LNCAP (cell line): Measurements from ENCODE around the gene EEPD1.

Experiments used
- TF ChIP-seq, protein P1 (sequence below): fragments of 450-650 bp; IDR thresholded peaks from 2 replicates; pipeline ENCODE4 v1.5.1; 2017; ENCODE audit warnings: mild to moderate bottlenecking

EEPD1 gene

DNA sequence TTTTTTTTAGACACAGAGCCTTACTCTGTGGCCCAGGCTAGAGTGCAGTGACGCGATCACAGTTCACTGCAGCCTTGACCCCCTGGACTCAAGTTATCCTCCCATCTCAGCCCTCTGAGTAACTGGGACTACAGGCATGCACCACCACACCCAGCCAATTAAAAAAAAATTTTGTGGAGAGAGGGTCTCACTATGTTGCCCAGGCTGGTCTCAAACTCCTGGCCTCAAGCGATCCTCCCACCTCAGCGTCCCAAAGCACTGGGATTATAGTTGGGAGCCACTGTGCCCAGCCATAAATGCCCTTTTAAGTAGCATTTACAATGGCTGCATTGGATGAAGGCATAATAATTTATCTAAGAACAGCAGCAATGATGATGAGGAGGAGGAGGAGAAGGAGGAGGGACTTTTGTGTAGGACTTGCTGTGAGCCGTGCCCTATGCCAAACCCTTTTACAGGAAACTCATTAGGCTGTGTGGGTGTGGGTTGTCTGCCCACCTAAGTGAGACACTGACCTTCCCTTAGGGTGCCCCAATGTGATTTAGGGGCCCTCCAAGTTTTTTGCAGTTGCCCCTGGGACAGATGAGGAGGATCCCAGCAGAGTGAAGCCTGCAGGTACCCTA is 51.1 kb downstream of the EEPD1 start:
- TF ChIP-seq, protein P1, sequence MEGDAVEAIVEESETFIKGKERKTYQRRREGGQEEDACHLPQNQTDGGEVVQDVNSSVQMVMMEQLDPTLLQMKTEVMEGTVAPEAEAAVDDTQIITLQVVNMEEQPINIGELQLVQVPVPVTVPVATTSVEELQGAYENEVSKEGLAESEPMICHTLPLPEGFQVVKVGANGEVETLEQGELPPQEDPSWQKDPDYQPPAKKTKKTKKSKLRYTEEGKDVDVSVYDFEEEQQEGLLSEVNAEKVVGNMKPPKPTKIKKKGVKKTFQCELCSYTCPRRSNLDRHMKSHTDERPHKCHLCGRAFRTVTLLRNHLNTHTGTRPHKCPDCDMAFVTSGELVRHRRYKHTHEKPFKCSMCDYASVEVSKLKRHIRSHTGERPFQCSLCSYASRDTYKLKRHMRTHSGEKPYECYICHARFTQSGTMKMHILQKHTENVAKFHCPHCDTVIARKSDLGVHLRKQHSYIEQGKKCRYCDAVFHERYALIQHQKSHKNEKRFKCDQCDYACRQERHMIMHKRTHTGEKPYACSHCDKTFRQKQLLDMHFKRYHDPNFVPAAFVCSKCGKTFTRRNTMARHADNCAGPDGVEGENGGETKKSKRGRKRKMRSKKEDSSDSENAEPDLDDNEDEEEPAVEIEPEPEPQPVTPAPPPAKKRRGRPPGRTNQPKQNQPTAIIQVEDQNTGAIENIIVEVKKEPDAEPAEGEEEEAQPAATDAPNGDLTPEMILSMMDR, result no peak

DNA sequence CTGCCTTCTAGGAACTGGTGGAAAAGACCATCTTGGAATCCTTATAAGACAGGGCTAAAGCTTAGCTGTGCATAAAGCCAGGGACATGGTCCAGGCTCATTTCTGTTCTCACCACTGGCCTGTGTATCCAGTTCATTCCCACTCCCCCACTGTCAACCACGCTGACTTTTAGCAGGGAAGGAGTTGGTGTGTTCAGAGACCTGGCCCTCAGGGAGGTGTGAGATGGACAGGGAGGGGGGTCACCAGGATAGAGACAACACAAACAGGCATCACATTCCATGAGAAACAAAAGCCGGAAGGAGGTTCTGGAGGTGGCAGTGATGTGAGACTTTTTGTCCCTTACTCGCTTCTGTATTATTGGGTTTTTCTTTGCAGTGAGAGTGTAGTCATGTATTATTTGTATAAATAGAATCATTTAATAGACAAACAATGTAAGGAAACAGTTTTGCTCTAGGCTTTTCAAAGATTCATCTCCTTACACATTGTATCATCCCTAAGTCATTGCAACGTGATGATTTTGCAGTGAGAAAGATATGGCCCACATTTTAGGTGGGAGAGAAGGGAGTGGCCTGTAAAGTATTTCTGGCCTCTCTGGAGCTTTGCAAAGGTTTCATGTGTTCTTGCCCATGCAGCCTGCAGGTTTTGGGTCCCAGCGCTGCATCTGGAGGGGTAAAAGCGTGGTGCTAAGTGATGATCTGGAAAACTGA is 52.0 kb downstream of the EEPD1 start:
- TF ChIP-seq, protein P1, result no peak

GRCh38 chr7:36205803-36206202 is 52.7 kb downstream of the EEPD1 start:
- TF ChIP-seq, protein P1, result no peak

DNA sequence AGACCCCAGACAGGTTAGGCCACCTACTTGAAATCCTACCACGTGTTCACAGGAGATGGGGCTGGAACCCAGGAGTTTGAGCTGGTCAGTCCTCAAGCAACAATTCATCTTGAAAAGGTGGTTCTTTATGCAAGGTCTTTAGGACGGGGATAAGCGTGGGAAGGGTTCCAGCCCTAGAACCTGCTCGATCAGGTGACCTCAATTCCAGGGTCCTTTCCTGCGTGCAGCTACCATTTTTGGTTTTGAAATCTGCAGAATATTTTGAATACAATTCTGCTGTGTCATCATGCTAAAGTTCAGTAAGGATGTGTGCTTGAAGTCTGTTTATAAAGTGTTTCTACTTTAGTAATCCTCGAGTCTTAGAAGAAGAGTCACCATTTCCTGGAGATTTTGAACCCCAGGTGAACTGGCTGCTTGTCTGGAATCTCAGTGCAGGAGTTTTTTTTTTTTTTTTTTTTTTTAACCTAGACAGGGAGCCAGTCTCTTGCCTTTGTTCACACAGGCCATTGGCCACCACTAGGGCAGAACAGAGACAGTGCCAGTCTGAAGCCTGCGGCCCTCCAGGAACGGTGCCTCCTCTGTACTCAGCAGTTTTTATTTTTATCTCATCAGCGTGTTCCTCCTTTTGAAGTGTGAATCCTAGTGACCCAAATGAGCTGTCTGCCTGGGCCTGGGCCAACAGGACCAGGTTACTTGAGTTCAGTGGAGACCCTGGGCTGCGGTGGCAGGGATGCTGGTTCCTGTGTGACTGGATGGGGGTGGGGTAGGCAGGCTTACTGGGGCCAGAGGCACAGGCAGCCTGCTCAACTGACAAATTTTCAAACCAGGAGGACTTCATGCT is 54.6 kb downstream of the EEPD1 start:
- TF ChIP-seq, protein P1, result no peak

GRCh38 chr7:36208426-36208825 is 55.4 kb downstream of the EEPD1 start:
- TF ChIP-seq, protein P1, result no peak

DNA sequence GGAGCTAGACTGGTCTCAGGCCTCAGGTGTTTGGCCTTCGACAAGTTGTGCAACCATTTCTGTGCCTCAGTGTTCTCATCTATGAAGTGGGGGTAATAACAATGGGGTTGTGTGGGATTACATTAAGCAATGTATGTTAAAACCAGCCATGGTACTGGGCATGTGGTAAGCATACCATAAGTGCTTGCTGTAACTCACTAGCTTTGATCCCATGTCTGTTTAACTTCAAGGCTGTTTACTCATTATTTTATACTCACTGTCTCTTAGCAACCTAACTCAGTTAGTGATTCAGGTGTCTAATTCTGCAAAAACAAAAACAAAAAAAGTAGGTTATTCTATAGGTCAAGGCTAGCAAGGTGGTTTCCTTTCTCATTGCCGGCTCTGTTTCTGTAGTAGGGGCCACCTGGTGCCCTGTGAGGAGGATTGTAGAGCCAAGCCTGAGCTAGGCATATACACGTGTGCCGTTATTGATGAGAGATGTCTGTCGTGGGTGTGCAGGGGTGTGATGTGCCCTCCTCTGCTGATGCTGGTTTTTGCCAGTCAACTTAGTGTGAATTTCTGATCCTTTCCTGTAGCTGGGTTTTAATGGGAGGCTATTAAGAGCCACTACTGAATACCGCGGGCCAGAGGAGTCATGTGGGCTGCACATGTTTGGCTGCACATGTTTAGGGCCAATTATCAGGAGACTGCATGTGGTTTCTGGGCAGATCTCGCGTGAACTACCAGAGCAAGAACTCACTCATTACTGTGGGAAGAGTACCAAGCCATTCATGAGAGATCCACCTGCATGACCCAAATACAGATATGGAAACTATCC is 56.2 kb downstream of the EEPD1 start:
- TF ChIP-seq, protein P1, result no peak

DNA sequence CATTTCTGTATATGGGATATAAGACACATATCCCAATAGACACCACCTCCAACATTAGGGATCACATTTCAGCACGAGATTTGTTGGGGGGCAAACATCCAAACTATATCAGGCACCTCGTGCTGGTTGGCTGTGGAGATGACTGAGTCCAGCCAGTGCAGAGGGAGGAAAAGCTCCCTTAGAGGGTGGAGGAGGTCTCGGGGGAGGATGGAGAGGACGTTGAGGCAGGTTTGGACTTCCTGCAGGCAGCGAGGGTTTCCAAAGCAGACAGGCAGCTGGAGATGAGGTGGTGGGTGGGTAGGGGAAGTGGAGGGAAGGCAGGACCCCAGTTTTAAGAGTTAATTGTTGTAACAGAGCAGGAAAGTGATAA is 56.7 kb downstream of the EEPD1 start:
- TF ChIP-seq, protein P1, result no peak
